Left renal pelvis (tissue), 4 donors: ENCODE data around the gene DGAT2. TPM values are rescaled to one million over a fixed set of nuclear protein-coding genes. Genes with fewer than 3 reads are reported as not detected.
A peak's percentile ranks its signal among the peaks of the same experiment; 100 is the strongest.
"Not testable (repeated sequence)": the region's sequence is repeated elsewhere in the genome, so short reads cannot be mapped to it uniquely, and the experiment has no call there.

Experiments
- DNase-seq, 4 donors: peaks; one replicate each; pipeline ENCODE4 v3.0.0-alpha.2; 2013; ENCODE audit warnings: low read depth in 4 of 4, low spot score in 3 of 4
- polyA plus RNA-seq, 4 donors: library from polyadenylated mRNA; unstranded; fragments of 120-200 nt; gene quantifications; one replicate each; pipeline ENCODE4 v1.2.1, GENCODE V29; 2013; ENCODE audit not compliant: insufficient read length in 4 of 4

The DGAT2 gene
- polyA plus RNA-seq, result 1 to 10 TPM; 2.2 to 4.7 (median 3.8) TPM

GRCh38 chr11:75768112-75768908, at the start of gene DGAT2:
DGAT2 (plus strand) TSS chr11:75768778; CDS start chr11:75768992, 214 bp downstream.
- DNase-seq, result peak; percentile 39 to 60 (median 49)

GRCh38 chr11:75719340-75720239, 49.0 kb upstream of the DGAT2 start:
- DNase-seq, result no peak

GRCh38 chr11:75720639-75721038, 47.9 kb upstream of the DGAT2 start:
- DNase-seq, result no peak

GRCh38 chr11:75721852-75722668, 46.5 kb upstream of the DGAT2 start:
- DNase-seq, result no peak

- no peak for DNase-seq
These were observed 45.9 kb upstream of the DGAT2 start for GRCh38 chr11:75722669-75723042.

GRCh38 chr11:75725547-75726320, 42.8 kb upstream of the DGAT2 start:
- DNase-seq, result no peak

GRCh38 chr11:75728992-75729391, 39.6 kb upstream of the DGAT2 start:
- no peak for DNase-seq

- no peak for DNase-seq
These were observed 37.5 kb upstream of the DGAT2 start for GRCh38 chr11:75731095-75731494.

GRCh38 chr11:75733071-75733430, 35.5 kb upstream of the DGAT2 start:
- DNase-seq, result no peak

GRCh38 chr11:75733431-75734107, 35.0 kb upstream of the DGAT2 start:
- peak in 1 of 4 donors; percentile 19 for DNase-seq

- DNase-seq, result no peak
These were observed 33.9 kb upstream of the DGAT2 start for GRCh38 chr11:75734491-75735180.

- no peak for DNase-seq
These were observed 33.3 kb upstream of the DGAT2 start for GRCh38 chr11:75735181-75735845.

GRCh38 chr11:75737314-75737713, 31.3 kb upstream of the DGAT2 start:
- no peak for DNase-seq

GRCh38 chr11:75740681-75741080, 27.9 kb upstream of the DGAT2 start:
- no peak for DNase-seq

- not testable (repeated sequence) for DNase-seq
These were observed 25.4 kb upstream of the DGAT2 start for GRCh38 chr11:75743159-75743558.

GRCh38 chr11:75743711-75744563, 24.6 kb upstream of the DGAT2 start:
- no peak for DNase-seq

- DNase-seq, result no peak
These were observed 22.8 kb upstream of the DGAT2 start for GRCh38 chr11:75745807-75746206.
